ENCODE measurements around the gene COL23A1. TPM values are rescaled to one million over a fixed set of nuclear protein-coding genes. Genes with fewer than 3 reads are reported as not detected.

COL23A1 gene
- total and polyA plus RNA-seq, 2 of the 13 experiments (the other 11 are each of a cell fraction or from before 2014, with no cell fraction given), result not detected

DNA sequence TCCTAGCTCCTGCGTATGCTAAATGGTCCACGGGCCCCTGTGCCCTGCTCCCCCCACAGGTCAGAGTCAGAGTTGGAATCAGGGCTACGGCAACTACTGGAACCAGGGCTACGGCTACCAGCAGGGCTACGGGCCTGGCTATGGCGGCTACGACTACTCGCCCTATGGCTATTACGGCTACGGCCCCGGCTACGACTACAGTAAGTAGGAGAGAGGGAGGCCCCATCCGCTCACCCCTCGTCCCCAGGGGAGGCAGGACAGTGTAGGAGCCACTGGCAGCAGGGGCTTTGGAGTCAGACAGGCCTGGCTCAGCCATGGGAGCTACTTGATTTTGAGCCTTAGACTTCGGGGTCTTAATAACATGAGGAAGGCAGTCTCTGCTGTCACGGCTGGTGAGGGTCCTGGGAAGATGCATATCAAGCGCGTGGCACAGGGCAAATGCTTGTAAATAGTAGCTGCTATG is 380.1 kb downstream of the COL23A1 start:
- CTCF ChIA-PET (ENCODE audit: low intra/inter-chr PET ratio, low total read pairs), result no interaction called here
- Histone ChIP-seq H3K79me2 (ENCODE audit: insufficient read depth, low read length) (peaks cover 28% of the 10 kb centered on the region), H2AFZ (ENCODE audit: low read length) (no peak overlapping the region), H3K27ac (ENCODE audit: extremely low read length, insufficient read depth, low read length) (no peak overlapping the region), H3K4me3 (replicated peaks in 1 of 3; ENCODE audit: insufficient read depth in 1 of 3, low read depth in 2 of 3, low read length in 3 of 3) (no peak overlapping the region), H3K9me3 (ENCODE audit: low read length) (no peaks in the 10 kb centered on the region), H3K36me3 (replicated peaks in 1 of 2; ENCODE audit: control insufficient read depth in 1 of 2, insufficient read depth in 2 of 2, low read length in 2 of 2) (peaks cover 20 to 91% of the 10 kb centered on the region in 2 experiments), H3K4me2 (ENCODE audit: low read depth, low read length) (no peak overlapping the region), H3K9ac (ENCODE audit: insufficient read depth, low read depth, low read length) (no peak overlapping the region), H3K4me1 (ENCODE audit: insufficient read depth, low read length) (peaks cover 48% of the 10 kb centered on the region), H3K27me3 (ENCODE audit: control insufficient read depth in 1 of 2, insufficient read depth in 2 of 2, low read length in 2 of 2) (no peaks in the 10 kb centered on the region; a peak in 1 of 5 replicates), H4K20me1 (ENCODE audit: insufficient read depth, low read length) (peaks cover 39% of the 10 kb centered on the region)
- WGBS (ENCODE audit: low lambda C conversion rate), result 99% methylated on average over 12 of the region's 18 CpGs
- intact Hi-C loops (cut with micrococcal nuclease; ENCODE audit: unreplicated experiment) (no loop called here), in situ Hi-C loops (cut with HindIII; ENCODE audit: extremely low pct_ligation_motif_present, low pct_unique_long_range_greater_than_20kb) (no loop called here)
- no TSS peak for BruUV-seq (replicated peaks)
- TF ChIP-seq, protein P1, sequence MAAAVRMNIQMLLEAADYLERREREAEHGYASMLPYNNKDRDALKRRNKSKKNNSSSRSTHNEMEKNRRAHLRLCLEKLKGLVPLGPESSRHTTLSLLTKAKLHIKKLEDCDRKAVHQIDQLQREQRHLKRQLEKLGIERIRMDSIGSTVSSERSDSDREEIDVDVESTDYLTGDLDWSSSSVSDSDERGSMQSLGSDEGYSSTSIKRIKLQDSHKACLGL (CRISPR knock-in tag; IDR thresholded peaks at IDR 0.05), result no peak
- TF ChIP-seq ZNF253 (CRISPR knock-in tag; IDR thresholded peaks at IDR 0.05; ENCODE audit: borderline replicate concordance) (no peak), POLR2A (IDR thresholded peaks at IDR 0.05; ENCODE audit: insufficient read depth in 1 of 2, low read depth in 2 of 2, low read length in 2 of 2) (0 out of 4 replicates have a peak, but pooled peaks of 1 of the 2 experiments have one; percentile 4), GTF2F1 (IDR thresholded peaks at IDR 0.05; ENCODE audit: low read length) (no peak), AGO2 (optimal IDR thresholded peaks at IDR 0.05; ENCODE audit: low read depth, low read length) (peak; percentile 93), RFXAP (CRISPR knock-in tag; IDR thresholded peaks at IDR 0.05; ENCODE audit: borderline replicate concordance) (no peak), RBFOX2 (IDR thresholded peaks at IDR 0.05; ENCODE audit: low read depth, low read length) (peak; percentile 55; the same call in 1 of the 2 replicates), RBM22 (optimal IDR thresholded peaks at IDR 0.05; ENCODE audit: low read length) (peak; percentile 12), ZFAT (CRISPR knock-in tag; conservative IDR thresholded peaks at IDR 0.05) (no peak), CREM (IDR thresholded peaks at IDR 0.05) (no peak), CREM (CRISPR knock-in tag; IDR thresholded peaks at IDR 0.05) (no peak), ZNF780A (CRISPR knock-in tag; IDR thresholded peaks at IDR 0.05) (no peak), ATRX (CRISPR knock-in tag; IDR thresholded peaks at IDR 0.05; ENCODE audit: borderline replicate concordance) (no peak), NFE2L1 (CRISPR knock-in tag; IDR thresholded peaks at IDR 0.05; ENCODE audit: borderline replicate concordance) (no peak), POLR2G (IDR thresholded peaks at IDR 0.05; ENCODE audit: low read depth, low read length) (0 out of 2 replicates have a peak, but pooled peaks have one; percentile 17), ZNF207 (IDR thresholded peaks at IDR 0.05; ENCODE audit: borderline replicate concordance) (no peak), ISL2 (CRISPR knock-in tag; IDR thresholded peaks at IDR 0.05) (no peak)
- TF ChIP-seq, protein P2, sequence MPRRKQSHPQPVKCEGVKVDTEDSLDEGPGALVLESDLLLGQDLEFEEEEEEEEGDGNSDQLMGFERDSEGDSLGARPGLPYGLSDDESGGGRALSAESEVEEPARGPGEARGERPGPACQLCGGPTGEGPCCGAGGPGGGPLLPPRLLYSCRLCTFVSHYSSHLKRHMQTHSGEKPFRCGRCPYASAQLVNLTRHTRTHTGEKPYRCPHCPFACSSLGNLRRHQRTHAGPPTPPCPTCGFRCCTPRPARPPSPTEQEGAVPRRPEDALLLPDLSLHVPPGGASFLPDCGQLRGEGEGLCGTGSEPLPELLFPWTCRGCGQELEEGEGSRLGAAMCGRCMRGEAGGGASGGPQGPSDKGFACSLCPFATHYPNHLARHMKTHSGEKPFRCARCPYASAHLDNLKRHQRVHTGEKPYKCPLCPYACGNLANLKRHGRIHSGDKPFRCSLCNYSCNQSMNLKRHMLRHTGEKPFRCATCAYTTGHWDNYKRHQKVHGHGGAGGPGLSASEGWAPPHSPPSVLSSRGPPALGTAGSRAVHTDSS (CRISPR knock-in tag; conservative IDR thresholded peaks at IDR 0.05), result no peak
- TF ChIP-seq, protein P3, sequence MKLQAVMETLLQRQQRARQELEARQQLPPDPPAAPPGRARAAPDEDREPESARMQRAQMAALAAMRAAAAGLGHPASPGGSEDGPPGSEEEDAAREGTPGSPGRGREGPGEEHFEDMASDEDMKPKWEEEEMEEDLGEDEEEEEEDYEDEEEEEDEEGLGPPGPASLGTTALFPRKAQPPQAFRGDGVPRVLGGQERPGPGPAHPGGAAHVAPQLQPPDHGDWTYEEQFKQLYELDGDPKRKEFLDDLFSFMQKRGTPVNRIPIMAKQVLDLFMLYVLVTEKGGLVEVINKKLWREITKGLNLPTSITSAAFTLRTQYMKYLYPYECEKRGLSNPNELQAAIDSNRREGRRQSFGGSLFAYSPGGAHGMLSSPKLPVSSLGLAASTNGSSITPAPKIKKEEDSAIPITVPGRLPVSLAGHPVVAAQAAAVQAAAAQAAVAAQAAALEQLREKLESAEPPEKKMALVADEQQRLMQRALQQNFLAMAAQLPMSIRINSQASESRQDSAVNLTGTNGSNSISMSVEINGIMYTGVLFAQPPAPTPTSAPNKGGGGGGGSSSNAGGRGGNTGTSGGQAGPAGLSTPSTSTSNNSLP (IDR thresholded peaks at IDR 0.05; ENCODE audit: low read depth, low read length), result no peak
- TF ChIP-seq, protein P4, sequence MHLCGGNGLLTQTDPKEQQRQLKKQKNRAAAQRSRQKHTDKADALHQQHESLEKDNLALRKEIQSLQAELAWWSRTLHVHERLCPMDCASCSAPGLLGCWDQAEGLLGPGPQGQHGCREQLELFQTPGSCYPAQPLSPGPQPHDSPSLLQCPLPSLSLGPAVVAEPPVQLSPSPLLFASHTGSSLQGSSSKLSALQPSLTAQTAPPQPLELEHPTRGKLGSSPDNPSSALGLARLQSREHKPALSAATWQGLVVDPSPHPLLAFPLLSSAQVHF (CRISPR knock-in tag; IDR thresholded peaks at IDR 0.05), result no peak
- ATAC-seq (no peak), DNase-seq (ENCODE audit: low spot score) (no peak), FAIRE-seq (no peak)
- POLR2A ChIA-PET, result interaction anchor here (1.6 kb wide), 1 partner anchor 21 kb away, joined by 5 read pairs; no protein-coding TSS in a partner anchor
